ENCODE data around the gene SLC38A9.
"Not testable (repeated sequence)": the region's sequence is repeated elsewhere in the genome, so short reads cannot be mapped to it uniquely, and the experiment has no call there.

The SLC38A9 gene

DNA sequence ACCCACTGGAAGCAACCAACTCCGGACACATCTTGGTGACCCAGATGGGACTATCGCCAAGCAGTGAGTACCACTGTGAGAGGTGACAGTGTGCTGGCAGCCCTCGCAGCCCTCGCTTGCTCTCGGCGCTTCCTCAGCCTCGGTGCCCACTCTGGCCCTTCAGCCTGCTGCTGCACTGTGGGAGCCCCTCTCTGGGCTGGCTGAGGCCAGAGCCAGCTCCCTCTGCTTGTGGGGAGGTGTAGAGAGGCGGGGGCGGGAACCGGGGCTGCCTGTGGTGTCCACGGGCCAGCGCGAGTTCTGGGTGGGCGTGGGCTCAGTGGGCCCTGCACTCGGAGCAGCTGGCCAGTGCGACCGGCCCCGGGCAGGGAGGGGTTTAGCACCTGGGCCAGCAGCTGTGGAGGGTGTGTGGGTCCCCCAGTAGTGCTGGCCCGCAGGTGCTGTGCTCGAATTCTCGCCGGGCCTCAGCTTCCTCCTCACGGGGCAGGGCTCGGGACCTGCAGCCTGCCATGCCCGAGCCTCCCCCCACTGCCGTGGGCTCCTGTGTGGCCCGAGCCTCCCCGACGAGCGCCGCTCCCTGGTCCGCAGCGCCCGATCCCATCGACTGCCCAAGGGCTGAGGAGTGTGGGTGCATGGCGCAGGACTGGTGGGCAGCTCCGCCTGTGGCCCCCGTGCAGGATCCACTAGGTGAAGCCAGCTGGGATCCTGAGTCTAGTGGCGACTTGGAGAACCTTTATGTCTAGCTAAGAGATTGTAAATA is 98.8 kb downstream of the SLC38A9 start:
- no peak for DNase-seq (ENCODE audit: low read depth, low spot score)

DNA sequence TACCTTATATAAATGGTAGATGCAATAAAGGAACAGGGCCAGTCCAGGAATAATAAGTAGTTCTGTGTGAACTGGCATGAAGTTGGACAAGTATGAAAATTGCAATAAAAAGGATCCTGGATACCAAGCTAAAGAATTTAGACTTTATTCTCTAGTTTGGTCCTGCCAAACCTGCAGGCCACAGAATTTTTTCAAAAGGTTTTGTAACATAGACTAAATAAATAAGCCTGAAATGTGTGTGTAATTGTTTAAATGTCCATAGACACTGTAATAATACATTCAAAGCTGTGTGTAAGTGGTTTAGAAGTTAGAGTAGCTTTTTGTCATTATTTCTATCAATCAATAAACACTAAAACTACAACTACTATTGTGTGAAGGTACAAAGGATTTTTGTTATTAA is 101.6 kb downstream of the SLC38A9 start:
- no peak for DNase-seq (ENCODE audit: low read depth, low spot score)

DNA sequence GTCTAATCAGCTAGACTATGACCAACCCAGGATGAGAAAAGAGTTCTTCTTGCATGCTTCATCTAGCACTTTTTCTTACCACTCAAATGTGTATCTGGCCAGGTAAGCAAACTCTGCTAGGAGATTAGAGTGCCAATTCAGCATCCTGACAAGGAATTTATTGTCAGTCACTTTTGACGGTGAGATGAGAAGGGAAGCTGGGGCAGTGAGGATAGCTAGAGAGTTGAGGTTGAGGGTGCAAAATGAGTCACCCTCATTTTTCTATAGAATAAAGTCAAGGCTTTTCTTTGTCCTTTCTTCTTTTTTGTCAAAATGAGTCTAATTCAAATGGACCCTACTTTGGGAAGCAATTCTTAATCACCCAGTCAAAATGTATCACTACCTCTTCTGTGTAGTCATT is 102.7 kb downstream of the SLC38A9 start:
- no peak for DNase-seq (ENCODE audit: low read depth, low spot score)

DNA sequence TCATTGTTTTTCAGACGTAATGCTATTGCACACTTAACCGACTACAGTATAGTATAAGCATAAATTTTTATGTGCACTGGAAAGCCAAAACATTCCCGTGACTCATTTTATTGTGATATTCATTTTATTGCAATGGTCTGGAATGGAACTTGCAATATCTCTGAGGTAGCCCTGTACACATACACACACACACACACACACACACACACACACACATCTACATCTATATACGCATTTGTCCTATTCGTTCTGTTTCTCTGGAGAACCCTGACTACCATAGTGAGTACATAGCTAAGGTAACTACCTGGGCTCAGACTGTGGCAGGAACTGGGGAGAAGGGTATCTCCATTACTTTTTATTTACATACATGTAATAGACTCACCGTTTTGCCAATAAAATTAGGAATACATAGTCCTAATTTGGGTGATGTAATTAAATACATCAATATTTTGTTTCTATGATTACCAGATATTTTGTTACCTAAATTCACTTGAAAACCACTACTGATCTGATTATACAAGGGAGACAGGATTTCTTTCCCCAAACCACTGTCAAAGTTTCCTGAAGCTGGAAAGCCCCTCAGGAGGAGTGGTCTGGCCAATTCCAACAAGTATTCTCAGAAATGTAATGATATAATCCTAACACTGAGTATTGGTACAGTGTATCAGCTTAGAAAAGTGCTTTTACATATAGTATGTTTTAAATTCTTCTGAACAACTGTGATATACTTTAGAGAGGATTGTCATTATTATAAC is 103.4 kb downstream of the SLC38A9 start:
- no peak for DNase-seq (ENCODE audit: low read depth, low spot score)

DNA sequence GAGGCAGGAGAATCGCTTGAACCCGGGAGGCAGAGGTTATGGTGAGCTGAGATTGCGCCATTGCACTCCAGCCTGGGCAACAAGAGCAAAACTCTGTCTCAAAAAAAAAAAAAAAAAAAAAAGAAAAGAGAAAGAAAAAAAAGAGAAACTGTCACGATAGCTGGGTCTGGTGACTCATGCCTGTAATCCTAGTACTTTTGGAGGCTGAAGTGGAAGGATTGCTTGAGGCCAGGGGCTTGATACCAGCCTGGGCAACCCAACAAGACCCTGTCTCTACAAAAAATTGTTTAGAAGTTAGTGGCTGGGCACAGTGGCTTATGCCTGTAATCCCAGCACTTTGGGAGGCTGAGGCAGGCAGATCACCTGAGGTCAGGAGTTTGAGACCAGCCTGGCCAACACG is 104.8 kb downstream of the SLC38A9 start:
- not testable (repeated sequence) for DNase-seq (ENCODE audit: low read depth, low spot score)

DNA sequence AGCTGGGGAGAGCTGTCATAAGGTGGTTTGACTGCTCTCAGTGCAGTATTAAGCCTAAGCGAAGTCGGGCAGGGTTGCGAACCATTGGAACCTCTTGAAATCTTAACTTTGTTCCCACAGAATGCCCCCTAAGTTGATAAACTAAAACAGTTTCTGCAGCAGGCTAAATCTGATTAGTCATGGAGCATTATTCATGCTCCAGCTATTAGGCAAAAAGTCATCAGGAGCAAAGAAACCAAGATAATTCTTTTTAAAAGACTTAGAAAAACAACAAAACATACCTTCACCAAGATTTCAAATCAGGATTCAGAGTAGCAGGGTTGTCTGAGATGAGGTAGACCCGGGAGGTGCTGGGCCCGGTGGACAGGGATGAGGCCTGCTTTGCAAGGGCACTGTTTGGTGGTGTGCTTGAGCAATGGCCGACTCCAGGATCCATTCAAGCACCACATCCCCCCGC is 107.5 kb downstream of the SLC38A9 start:
- DNase-seq (ENCODE audit: low read depth, low spot score), result no peak

DNA sequence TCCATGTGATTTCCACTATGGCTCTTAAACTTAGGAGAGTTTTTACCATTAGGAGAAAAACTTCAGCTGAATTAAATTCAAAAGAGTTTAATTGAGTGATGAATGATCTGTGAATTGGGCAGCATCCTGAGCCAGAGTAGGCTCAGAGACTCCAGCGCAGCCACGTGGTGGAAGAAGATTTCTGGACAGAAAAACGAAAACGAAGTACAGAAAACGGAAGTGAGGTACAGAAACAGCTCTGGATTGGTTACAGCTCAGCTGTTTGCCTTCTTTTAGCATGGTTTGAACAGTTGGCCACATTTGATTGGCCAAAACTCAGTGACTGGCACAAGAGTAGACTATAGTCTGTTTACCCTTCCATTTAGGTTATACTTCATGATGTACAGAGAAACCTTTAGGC is 108.2 kb downstream of the SLC38A9 start:
- DNase-seq (ENCODE audit: low read depth, low spot score), result no peak

DNA sequence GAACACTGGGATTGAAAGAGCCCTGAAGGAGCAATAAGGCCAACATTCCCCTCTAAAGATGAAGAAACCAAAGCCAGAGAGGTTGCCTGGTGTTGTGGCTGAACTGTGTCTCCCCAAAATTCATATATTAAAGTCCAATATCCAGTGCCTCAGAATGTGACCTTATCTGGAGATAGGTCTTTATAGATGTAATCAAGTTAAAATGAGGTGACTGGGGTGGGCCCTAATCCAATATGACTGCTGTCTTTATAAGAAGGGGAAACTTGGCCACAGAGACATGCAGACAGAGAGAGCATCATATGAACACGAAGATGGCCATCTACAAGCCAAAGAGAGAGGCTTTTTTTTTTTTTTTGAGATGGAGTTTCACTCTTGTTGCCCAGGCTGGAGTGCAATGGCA is 110.5 kb downstream of the SLC38A9 start:
- no peak for DNase-seq (ENCODE audit: low read depth, low spot score)

DNA sequence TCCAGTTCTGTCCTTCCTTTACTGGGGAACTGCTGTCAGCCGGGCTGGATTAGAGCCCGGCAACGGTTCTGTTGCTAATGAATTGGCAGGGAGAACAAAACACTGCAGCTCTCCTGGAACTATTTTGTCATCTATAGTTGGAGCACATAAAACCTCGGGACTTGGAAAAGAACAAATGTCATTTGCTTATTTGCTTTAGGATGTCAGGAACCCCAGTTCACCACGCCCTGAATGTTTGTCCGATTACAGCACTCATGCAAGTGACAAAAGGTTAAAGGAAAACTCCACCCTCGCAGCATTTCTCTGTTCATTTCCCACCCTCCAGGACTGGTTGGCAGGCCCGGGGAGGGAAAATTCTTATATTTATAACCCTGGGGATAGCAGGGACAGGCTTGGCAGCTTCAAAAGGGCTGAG is 110.9 kb downstream of the SLC38A9 start:
- DNase-seq (ENCODE audit: low read depth, low spot score), result peak; percentile 44

DNA sequence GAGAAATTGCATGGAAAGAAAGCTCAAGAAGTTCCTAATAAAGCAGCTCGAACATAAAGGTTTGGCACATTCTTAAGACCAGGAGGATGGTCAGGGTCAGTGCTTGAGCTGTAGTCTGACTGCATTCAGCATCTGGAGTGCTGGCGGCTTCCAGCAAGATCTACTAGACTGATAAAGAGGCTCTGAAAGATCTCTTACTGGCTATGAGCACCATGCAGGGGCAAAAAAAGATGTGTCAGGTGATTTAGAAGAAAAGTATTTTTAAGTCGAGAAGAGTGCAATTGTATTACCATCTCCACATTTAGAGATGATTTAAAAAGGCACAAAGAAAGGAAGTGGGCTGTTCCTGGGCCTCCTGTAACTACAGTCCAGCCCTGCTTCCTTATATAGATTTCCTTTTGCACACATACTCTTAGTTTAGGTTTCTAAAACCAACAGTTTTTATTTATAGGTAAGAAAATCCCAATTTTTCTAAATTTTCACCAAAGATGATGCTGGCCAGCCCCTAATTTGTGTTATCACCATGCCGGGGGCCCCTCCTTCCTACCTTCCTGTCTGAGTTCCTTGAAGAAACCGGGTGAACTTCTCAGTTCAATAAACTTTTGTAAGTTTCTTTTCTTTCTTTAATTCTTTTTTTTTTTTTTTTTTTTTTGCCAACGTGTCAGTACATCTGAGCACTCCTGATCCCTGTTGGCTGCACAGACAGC is 111.5 kb downstream of the SLC38A9 start:
- DNase-seq (ENCODE audit: low read depth, low spot score), result peak; percentile 47

DNA sequence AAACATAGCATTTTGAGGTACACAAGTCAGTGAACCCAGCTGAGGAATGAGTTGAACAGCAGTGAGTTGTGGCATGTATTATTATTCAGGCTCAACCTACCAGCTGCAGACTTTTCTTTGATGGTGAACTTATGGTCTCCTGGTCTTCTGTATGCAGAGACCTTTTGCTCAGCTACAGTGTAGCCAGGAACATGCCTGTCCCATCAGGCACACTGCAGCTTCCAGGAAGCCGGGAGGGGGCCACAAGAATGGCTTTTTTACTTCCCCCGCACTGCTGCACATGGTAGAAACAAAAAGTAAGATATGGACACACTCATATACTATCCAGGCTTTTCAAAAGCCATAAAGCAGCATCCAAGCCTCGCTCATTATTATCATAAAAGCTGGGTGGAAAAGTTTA is 112.0 kb downstream of the SLC38A9 start:
- DNase-seq (ENCODE audit: low read depth, low spot score), result no peak

DNA sequence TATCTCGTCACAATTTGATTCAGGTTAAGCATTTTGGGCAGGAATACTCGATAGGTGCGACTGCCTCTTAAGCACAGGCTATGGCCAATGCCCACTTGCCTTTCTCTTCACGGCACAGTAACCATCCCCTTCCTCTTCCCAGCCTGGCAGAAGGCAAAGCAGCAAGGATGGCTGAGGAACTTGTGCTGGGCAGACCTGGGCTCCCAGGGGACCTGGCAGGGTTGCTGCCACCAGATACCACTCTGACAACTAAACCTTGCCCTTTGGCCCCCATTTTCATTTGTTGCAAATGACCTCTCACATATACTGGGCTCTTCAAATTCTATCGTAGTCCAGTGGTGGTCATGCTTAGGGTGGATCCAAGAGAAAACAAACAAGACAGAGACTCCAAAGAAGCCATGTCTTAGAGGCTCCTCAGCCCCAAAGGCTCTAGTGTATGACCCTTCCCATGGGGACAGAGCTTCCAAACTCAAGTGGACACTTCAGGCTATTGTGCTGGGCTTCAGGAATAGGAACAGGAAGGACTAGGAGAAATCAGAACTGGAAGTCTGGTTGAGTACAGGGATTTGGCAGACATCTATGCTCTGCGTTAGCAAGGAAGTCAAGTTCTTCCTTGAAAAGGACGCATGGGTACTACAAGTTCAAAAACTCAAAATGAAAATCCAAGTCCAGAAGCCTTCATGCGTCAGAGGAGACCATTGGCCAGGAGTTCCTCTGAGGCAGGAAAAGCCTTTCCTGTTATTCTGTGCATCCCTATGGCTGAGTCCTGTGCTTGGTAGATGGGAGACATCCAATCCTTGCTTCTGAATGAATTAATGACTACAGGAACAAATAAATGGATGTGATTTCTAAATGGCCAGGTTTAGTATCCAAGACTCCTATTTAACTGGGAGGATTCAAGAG is 112.7 kb downstream of the SLC38A9 start:
- DNase-seq (ENCODE audit: low read depth, low spot score), result no peak

DNA sequence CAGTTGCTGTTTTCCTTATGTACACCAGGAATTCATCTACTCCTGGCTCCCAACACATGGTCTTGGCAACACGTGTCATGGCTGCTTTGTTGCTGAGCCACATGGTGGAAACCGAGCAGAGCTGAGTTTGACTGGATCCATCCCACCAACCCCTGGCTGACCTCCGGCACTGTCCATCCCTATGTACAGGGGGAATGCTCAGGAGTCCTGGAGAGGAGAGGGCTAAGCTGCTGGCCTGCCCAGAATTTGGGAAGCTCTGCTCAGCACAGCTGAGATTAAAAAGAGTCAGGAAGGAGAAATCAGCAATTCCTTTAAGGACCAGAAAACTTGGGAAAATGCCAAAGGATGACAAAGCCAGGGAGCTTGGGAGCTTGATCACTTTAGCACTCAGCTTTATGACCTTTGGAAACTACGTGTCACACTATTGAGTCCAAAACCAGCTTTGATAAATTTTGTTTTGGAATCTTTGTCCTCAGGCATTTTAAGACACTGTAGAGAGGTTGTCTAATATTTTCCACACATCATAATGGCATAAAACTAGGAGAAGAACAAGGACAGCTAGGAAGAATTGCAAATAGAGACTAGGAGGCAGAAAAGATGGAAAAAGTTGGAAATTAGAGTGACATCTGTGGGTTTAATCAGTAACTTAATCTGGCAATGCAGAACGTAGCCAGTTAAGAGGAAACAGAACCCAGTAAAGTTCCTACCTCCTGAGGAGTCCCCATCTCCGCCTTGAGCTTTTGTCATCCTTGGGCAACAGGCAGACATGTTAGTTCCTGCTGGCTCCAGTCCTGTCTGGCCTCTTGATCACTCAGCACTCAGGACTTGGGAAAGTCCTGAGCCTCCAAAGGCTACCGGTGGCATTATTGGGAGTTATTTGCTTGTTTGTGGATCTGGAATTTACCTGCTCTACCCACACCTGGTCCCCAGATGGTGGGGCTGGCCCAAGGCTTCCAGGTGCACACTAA is 114.8 kb downstream of the SLC38A9 start:
- no peak for DNase-seq (ENCODE audit: low read depth, low spot score)

DNA sequence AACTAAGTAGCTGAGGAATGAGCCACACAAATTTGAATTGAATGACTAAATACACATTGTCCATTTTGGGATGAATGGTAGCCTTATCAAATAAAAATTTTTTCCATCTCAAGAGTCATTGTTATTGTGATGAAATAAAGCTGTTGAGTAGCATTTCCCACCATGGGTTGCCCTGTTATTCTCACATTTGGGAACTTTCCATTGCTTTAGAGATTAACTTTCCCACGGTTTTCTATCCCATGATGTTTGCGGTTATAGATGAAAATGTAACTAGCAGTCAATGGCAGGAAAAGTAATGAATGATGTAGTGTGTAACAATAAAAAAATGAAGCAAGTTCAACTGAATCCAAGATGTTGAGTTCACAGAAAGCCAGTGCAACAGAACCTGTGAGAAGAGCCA is 117.5 kb downstream of the SLC38A9 start:
- no peak for DNase-seq (ENCODE audit: low read depth, low spot score)

DNA sequence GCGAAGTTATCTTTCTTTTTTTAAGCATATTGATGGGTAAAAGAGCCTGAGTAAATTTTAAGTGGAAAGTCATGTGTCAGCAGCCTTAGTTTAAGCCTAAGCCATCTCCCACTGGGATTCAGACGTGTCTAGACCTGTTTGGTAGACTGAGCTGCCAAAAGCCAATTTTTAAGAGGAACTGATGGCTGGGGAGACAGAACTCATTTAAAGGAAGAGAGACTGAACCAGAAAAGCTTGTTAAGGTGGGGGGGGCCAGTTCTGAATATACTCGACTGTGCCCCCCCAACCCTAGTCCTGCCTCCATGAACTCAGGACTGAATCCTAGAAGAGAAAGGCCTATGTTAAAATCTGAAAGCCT is 119.0 kb downstream of the SLC38A9 start:
- no peak for DNase-seq (ENCODE audit: low read depth, low spot score)

DNA sequence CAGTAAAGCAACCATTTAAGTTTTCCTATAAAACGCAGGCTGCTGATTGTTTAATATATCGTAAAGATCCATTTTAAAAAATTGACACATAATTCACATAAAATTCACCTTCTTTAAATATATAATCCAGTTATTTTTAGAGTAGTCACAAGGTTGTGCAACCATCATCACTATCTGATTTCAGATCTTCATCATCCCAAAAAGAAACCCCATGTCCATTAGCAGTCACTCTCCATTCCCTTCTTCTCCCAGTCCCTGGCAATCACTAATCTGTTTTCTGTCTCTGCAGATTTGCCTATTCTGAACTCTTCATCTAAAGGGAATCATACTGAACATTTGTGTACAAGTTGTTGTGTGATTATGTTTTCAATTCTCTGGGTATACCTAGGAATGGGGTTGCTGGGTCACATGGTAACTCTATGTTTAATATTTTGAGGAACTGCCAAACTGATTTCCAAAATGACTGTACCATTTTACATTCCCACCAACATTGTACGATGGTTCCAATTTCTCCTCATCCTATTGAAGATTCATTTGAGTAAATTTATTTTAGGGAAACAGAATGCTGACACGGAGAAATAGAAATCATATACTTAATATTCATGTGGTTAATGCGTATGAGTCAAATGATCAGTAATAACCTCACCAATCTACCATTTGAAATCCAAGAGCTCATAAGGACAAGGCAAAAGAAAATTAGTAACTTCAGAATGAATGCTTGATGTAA is 119.6 kb downstream of the SLC38A9 start:
- no peak for DNase-seq (ENCODE audit: low read depth, low spot score)

DNA sequence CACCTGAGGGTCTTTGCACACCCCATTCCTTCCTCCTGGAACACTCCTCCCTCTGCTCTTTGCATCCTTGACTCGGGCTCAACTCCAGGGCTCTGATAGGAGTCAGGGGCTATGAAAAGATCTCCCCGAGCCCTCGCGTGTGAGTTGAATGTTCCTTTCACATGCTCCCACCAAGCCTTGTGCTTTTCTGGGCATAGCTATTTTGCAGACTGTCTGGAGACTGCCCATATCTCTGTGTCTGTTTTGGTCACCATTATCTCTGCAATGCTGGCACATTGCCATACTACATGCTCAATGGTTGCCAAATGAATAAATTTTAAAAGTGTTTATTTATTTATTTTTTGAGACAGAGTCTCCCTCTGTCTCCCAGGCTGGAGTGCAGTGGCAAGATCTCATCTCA is 120.4 kb downstream of the SLC38A9 start:
- no peak for DNase-seq (ENCODE audit: low read depth, low spot score)

DNA sequence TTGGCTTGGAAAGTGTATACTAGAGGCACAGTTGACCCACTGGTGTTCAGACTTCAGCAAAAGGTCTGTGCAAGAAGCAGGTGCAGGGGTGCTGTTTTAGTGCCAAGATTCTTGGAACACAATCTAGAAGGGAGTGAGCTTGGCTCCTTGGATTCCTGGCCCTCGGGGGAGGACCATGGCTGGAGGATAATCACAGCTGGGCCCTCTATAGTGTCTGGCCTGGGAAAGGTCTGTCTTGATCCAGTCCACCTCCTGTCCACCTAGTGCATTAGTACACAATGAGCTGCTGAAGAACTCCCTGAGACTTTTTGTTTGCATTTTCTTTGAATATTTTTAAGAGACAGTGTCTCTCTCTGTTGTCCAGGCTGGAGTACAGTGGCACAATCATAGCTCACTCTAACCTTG is 126.9 kb downstream of the SLC38A9 start:
- no peak for DNase-seq (ENCODE audit: low read depth, low spot score)

DNA sequence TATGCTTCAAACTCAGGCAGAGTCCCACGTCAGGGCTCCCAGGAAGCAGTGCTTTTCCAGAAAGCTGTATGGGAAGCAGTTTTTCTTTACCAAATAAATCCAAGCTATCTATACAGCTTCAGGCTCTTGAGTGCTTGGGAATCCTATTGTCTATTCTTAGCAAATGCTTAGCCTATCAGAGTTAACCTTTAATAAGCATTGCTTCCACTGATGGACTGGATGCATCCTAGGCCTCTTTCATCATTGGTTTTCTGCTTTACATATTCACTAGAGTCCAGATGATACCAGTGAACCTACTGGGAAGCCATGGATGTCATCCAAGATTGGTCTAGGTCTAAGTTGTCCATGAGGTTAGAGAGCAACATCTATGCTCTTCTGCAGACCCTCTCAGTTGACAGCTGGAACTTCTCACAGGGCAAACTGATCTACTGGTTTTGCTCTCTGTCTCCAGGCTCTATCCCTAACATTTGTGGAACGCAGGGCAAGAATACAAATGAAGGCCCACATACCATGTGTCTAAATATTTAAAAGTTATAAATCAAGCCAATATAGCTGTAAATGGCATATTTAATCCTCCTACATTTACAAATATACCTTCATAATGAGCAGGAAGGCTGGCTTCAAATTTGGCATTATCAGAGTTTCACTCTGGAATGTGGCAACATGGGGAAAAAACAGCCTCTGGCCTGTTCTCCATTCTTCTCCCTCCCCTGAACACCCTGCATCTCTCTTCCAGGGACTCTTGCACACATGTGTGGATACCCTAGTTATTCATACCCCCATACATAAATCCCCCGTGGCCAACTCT is 127.5 kb downstream of the SLC38A9 start:
- DNase-seq (ENCODE audit: low read depth, low spot score), result no peak

Data from ELF-1 (cell line).